Osteocyte (in vitro differentiated cells): ENCODE data around the gene SMS. TPM values are rescaled to one million over a fixed set of nuclear protein-coding genes. Genes with fewer than 3 reads are reported as not detected.

ENCODE experiments used
- DNase-seq: peaks from one replicate; pipeline ENCODE4 v3.0.0; 2021; ENCODE audit warnings: mixed read lengths; ENCODE audit not compliant: unreplicated experiment; ENCODE audit errors: extremely low spot score
- H3K27ac Mint-ChIP-seq: one replicate; pipeline ENCODE4 v1.8.0; 2021; ENCODE audit warnings: mild to moderate bottlenecking, mixed read lengths; ENCODE audit not compliant: unreplicated experiment
- H3K27me3 Mint-ChIP-seq: one replicate; pipeline ENCODE4 v1.8.0; 2021; ENCODE audit warnings: mixed read lengths; ENCODE audit not compliant: unreplicated experiment
- H3K36me3 Mint-ChIP-seq: one replicate; pipeline ENCODE4 v1.8.0; 2021; ENCODE audit warnings: mixed read lengths; ENCODE audit not compliant: unreplicated experiment
- H3K4me1 Mint-ChIP-seq: one replicate; pipeline ENCODE4 v1.8.0; 2021; ENCODE audit warnings: mixed read lengths; ENCODE audit not compliant: unreplicated experiment
- H3K4me3 Mint-ChIP-seq: one replicate; pipeline ENCODE4 v1.8.0; 2021; ENCODE audit warnings: mild to moderate bottlenecking, moderate library complexity, mixed read lengths; ENCODE audit not compliant: unreplicated experiment
- H3K9me3 Mint-ChIP-seq: one replicate; pipeline ENCODE4 v1.8.0; 2021; ENCODE audit warnings: mixed read lengths; ENCODE audit not compliant: unreplicated experiment
- CTCF ChIP-seq: fragments of 200-600 bp; sonication (generic); IDR thresholded peaks from 2 replicates; pipeline ENCODE4 v1.5.0; 2021; ENCODE audit warnings: antibody characterized with exemption, mild to moderate bottlenecking, moderate library complexity
- total RNA-seq: library from RNA; stranded (reverse); gene quantifications from 2 replicates; pipeline ENCODE4 v1.2.1, GENCODE V29; 2021

The SMS gene
- total RNA-seq, 1 donor from 2014 or later, result 91.4 TPM

- no peak overlapping the region for H3K27ac Mint-ChIP-seq
- H3K36me3 Mint-ChIP-seq, result peaks cover 15% of the 10 kb centered on the region
- no peak overlapping the region for H3K4me3 Mint-ChIP-seq
- H3K4me1 Mint-ChIP-seq, result peaks cover 13% of the 10 kb centered on the region
- no peak for DNase-seq
- no peak for TF ChIP-seq CTCF
- H3K27me3 Mint-ChIP-seq, result peaks cover under 1% of the 10 kb centered on the region
- no peaks in the 10 kb centered on the region for H3K9me3 Mint-ChIP-seq
These were observed 48.9 kb downstream of the SMS start for GRCh38 chrX:21989384-21989783.

- no peak for DNase-seq
- Mint-ChIP-seq H3K36me3 (peaks cover 15% of the 10 kb centered on the region), H3K9me3 (no peaks in the 10 kb centered on the region), H3K27me3 (no peaks in the 10 kb centered on the region), H3K4me1 (peaks cover 9% of the 10 kb centered on the region), H3K4me3 (no peak overlapping the region), H3K27ac (no peak overlapping the region)
- no peak for TF ChIP-seq CTCF
These were observed 50.3 kb downstream of the SMS start for GRCh38 chrX:21990832-21991231.

- peaks cover 15% of the 10 kb centered on the region for H3K36me3 Mint-ChIP-seq
- no peak for DNase-seq
- H3K4me3 Mint-ChIP-seq, result no peak overlapping the region
- no peak for TF ChIP-seq CTCF
- H3K27ac Mint-ChIP-seq, result no peak overlapping the region
- peaks cover 7% of the 10 kb centered on the region for H3K4me1 Mint-ChIP-seq
- no peaks in the 10 kb centered on the region for H3K27me3 Mint-ChIP-seq
- no peaks in the 10 kb centered on the region for H3K9me3 Mint-ChIP-seq
These were observed 51.0 kb downstream of the SMS start for GRCh38 chrX:21991504-21991903.

DNA sequence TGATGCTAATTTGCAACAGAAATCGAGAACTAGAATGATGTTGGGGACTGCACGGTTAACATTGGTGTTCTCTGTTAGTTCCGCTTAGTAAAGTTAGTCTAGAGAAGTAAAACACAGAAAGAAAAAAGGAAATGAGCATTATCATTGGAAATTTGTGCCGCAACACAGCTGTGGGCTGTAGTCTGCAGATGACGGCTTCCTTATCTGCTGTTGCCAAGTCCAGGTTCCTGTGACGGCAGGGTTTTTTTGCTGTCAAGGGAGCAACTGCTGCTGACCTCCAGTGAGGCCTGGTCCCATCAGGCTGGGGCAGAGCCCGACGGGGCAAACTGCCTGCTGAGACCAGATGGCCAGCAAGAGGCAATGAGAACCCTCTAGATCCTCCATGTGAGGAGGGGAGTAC lies 52.8 kb downstream of the SMS start:
- peaks cover 13% of the 10 kb centered on the region for H3K36me3 Mint-ChIP-seq
- no peak for DNase-seq
- no peaks in the 10 kb centered on the region for H3K9me3 Mint-ChIP-seq

DNA sequence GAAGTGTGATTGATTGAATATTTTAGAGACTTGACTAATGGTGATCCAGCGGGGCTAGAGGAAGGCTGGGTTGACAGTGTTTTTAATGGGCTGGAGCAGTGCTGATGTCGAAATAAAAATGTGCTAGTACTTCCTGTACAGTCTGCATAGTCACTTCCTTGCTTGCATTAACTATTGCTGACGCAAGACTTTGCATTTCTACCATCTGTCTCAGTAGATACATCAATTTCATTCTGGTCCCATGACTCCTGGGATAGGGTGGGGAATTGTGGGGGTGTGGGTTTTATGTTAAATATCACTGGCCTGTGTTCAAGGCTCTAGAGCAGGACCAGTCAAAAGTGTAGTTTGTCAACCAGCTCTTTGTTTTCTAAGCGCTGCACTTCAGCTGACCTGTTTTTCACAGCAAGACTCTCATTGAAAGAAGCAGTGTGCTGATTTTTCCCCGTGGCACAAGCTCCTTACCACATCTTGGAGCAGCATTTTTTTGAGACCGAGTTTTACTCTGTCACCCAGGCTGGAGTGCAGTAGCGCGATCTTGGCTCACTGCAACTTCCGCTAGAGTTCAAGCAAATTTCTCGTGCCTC lies 56.5 kb downstream of the SMS start:
- peaks cover 4% of the 10 kb centered on the region for H3K4me1 Mint-ChIP-seq
- no peak for DNase-seq
- no peaks in the 10 kb centered on the region for H3K9me3 Mint-ChIP-seq
- H3K27me3 Mint-ChIP-seq, result no peaks in the 10 kb centered on the region
- no peak for TF ChIP-seq CTCF
- H3K27ac Mint-ChIP-seq, result peak overlapping the region; percentile 15
- peaks cover 11% of the 10 kb centered on the region for H3K36me3 Mint-ChIP-seq
- H3K4me3 Mint-ChIP-seq, result no peak overlapping the region

More for the DNA sequence above, 52.8 kb downstream of the SMS start:
- TF ChIP-seq CTCF, result no peak
- H3K4me1 Mint-ChIP-seq, result peaks cover 4% of the 10 kb centered on the region
- no peak overlapping the region for H3K4me3 Mint-ChIP-seq
- no peak overlapping the region for H3K27ac Mint-ChIP-seq
- H3K27me3 Mint-ChIP-seq, result no peaks in the 10 kb centered on the region
